IgD-negative memory B cell (primary cell): ENCODE measurements around the gene CX3CL1. TPM values are rescaled to one million over a fixed set of nuclear protein-coding genes. Genes with fewer than 3 reads are reported as not detected.
A peak's percentile ranks its signal among the peaks of the same experiment; 100 is the strongest.

ENCODE experiments used
- H3K27ac Mint-ChIP-seq, 3 donors: one replicate each; pipeline ENCODE4 v1.8.0; 2020 to 2022; ENCODE audit warnings: mild to moderate bottlenecking in 3 of 3, mixed read lengths in 3 of 3, moderate library complexity in 1 of 3
- H3K27me3 Mint-ChIP-seq: one replicate; pipeline ENCODE4 v1.8.0; 2021; ENCODE audit warnings: mixed read lengths
- H3K36me3 Mint-ChIP-seq: one replicate; pipeline ENCODE4 v1.8.0; 2020; ENCODE audit warnings: mild to moderate bottlenecking, mixed read lengths
- H3K4me1 Mint-ChIP-seq, 3 donors: one replicate each; pipeline ENCODE4 v1.8.0; 2020 to 2022; ENCODE audit warnings: mixed read lengths in 3 of 3, mild to moderate bottlenecking in 1 of 3
- H3K4me3 Mint-ChIP-seq, 4 donors: one replicate each; pipeline ENCODE4 v1.8.0; 2020 to 2022; ENCODE audit warnings: mild to moderate bottlenecking in 4 of 4, mixed read lengths in 4 of 4, moderate library complexity in 3 of 4
- H3K9me3 Mint-ChIP-seq, 3 donors: one replicate each; pipeline ENCODE4 v1.8.0; 2020 to 2021; ENCODE audit warnings: mixed read lengths in 3 of 3, mild to moderate bottlenecking in 1 of 3
- polyA plus RNA-seq: library from polyadenylated mRNA; unstranded; fragments of 300-500 nt; fragmentation: Illumina TruSeq; gene quantifications from one replicate; pipeline ENCODE4 v1.2.3, GENCODE V29; 2021

The CX3CL1 gene
- polyA plus RNA-seq, 1 donor from 2014 or later: not detected

DNA sequence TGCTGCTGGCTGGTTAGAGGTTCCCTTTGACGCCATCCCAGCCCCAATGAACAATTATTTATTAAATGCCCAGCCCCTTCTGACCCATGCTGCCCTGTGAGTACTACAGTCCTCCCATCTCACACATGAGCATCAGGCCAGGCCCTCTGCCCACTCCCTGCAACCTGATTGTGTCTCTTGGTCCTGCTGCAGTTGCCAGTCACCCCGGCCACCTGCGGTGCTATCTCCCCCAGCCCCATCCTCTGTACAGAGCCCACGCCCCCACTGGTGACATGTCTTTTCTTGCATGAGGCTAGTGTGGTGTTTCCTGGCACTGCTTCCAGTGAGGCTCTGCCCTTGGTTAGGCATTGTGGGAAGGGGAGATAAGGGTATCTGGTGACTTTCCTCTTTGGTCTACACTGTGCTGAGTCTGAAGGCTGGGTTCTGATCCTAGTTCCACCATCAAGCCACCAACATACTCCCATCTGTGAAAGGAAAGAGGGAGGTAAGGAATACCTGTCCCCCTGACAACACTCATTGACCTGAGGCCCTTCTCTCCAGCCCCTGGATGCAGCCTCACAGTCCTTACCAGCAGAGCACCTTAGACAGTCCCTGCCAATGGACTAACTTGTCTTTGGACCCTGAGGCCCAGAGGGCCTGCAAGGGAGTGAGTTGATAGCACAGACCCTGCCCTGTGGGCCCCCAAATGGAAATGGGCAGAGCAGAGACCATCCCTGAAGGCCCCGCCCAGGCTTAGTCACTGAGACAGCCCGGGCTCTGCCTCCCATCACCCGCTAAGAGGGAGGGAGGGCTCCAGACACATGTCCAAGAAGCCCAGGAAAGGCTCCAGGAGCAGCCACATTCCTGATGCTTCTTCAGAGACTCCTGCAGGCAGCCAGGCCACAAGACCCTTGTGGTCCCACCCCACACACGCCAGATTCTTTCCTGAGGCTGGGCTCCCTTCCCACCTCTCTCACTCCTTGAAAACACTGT is 11.3 kb downstream of the CX3CL1 start:
- H3K36me3 Mint-ChIP-seq: peaks cover 3% of the 10 kb centered on the region
- H3K4me3 Mint-ChIP-seq: peak overlapping the region in 2 of 4 donors; percentile 82 to 91
- H3K9me3 Mint-ChIP-seq: no peaks in the 10 kb centered on the region
- H3K27ac Mint-ChIP-seq: peak overlapping the region; percentile 19 to 96 (median 71)
- H3K4me1 Mint-ChIP-seq: peaks cover 40 to 52% (median 50%) of the 10 kb centered on the region in 3 donors
- H3K27me3 Mint-ChIP-seq: no peaks in the 10 kb centered on the region

GRCh38 chr16:57384248-57385070 is 12.2 kb downstream of the CX3CL1 start:
- H3K36me3 Mint-ChIP-seq: no peaks in the 10 kb centered on the region
- H3K27ac Mint-ChIP-seq: peak overlapping the region; percentile 19 to 96 (median 71)
- no peaks in the 10 kb centered on the region for H3K27me3 Mint-ChIP-seq
- H3K4me3 Mint-ChIP-seq: peak overlapping the region in 3 of 4 donors; percentile 30 to 91 (median 82)
- peaks cover 48 to 58% (median 50%) of the 10 kb centered on the region in 3 donors for H3K4me1 Mint-ChIP-seq
- H3K9me3 Mint-ChIP-seq: no peaks in the 10 kb centered on the region

GRCh38 chr16:57385083-57385482 is 12.8 kb downstream of the CX3CL1 start:
- no peaks in the 10 kb centered on the region for H3K27me3 Mint-ChIP-seq
- H3K9me3 Mint-ChIP-seq: no peaks in the 10 kb centered on the region
- peak overlapping the region in 2 of 3 donors; percentile 53 to 73 for H3K27ac Mint-ChIP-seq
- peak overlapping the region in 2 of 4 donors; percentile 5 to 72 for H3K4me3 Mint-ChIP-seq
- H3K36me3 Mint-ChIP-seq: no peaks in the 10 kb centered on the region
- H3K4me1 Mint-ChIP-seq: peaks cover 49 to 58% (median 50%) of the 10 kb centered on the region in 3 donors

GRCh38 chr16:57386381-57386951 is 14.2 kb downstream of the CX3CL1 start:
- Mint-ChIP-seq H3K27ac (peak overlapping the region in 1 of 3 donors; percentile 39), H3K4me1 (peaks cover 40 to 47% (median 43%) of the 10 kb centered on the region in 3 donors), H3K36me3 (no peaks in the 10 kb centered on the region), H3K9me3 (no peaks in the 10 kb centered on the region), H3K4me3 (peak overlapping the region in 2 of 4 donors; percentile 12 to 19), H3K27me3 (no peaks in the 10 kb centered on the region)

DNA sequence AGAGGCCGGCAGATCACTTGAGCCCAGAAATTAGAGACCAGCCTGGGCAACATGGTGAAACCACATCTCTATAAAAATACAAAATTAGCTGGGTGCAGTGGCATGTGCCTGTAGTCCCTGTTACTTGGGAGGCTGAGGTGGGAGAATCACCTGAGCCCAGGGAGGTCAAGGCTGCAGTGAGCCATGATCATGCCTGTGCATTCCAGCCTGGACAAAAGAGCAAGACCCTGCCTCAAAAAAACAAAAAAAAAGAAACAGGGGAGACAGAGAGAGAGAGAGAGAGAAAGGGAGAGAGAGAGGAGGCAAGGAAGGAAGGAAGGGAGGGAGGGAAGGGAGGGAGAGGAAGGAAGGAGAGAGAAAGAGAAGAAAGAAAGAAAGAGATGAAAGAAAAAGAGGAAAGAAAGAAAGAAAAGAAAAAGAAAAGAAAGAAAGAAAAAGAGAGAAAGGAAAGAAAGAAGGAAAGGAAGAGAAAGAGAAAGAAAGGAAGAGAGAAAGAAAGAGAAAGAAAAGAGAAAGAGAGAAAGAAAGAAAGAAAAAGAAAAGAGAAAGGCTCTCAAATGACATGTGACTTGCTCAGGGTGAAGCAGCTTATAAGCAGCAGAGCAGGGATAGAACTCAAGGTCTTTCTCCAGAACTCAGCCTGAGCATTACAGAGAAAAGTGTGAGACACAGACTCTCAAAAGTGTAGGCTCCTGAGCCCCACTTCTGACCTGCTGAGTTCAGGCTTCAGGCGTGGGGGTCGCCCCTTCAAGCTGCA is 15.5 kb downstream of the CX3CL1 start:
- Mint-ChIP-seq H3K27ac (peak overlapping the region in 1 of 3 donors; percentile 92), H3K9me3 (no peaks in the 10 kb centered on the region), H3K4me3 (no peak overlapping the region), H3K27me3 (no peaks in the 10 kb centered on the region), H3K36me3 (no peaks in the 10 kb centered on the region), H3K4me1 (peaks cover 35 to 41% (median 41%) of the 10 kb centered on the region in 3 donors)

- no peaks in the 10 kb centered on the region for H3K9me3 Mint-ChIP-seq
- no peaks in the 10 kb centered on the region for H3K27me3 Mint-ChIP-seq
- peak overlapping the region in 1 of 3 donors; percentile 92 for H3K27ac Mint-ChIP-seq
- no peak overlapping the region for H3K4me3 Mint-ChIP-seq
- H3K4me1 Mint-ChIP-seq: peaks cover 30 to 41% (median 39%) of the 10 kb centered on the region in 3 donors
- no peaks in the 10 kb centered on the region for H3K36me3 Mint-ChIP-seq
Observed at GRCh38 chr16:57388359-57389086, 16.2 kb downstream of the CX3CL1 start.

DNA sequence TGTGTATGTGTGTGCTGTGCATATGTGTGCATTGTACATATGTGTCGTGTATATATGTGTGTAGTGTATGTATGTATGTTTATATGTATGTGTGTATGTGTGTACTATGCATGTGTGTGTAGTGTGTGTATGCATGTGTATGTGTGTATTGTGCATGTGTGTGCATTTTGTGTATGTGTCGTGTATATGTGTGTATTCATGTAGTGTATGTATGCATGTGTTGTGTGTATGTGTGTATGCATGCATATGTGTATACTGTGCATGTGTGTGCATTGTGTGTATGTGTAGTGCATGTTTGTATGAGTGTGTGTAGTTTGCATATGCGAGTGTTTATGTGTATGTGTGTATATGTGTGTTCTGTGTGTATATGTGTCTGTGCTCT is 16.8 kb downstream of the CX3CL1 start:
- H3K9me3 Mint-ChIP-seq: no peaks in the 10 kb centered on the region
- H3K4me1 Mint-ChIP-seq: peaks cover 25 to 36% (median 33%) of the 10 kb centered on the region in 3 donors
- H3K36me3 Mint-ChIP-seq: no peaks in the 10 kb centered on the region
- no peaks in the 10 kb centered on the region for H3K27me3 Mint-ChIP-seq
- no peak overlapping the region for H3K27ac Mint-ChIP-seq
- no peak overlapping the region for H3K4me3 Mint-ChIP-seq

DNA sequence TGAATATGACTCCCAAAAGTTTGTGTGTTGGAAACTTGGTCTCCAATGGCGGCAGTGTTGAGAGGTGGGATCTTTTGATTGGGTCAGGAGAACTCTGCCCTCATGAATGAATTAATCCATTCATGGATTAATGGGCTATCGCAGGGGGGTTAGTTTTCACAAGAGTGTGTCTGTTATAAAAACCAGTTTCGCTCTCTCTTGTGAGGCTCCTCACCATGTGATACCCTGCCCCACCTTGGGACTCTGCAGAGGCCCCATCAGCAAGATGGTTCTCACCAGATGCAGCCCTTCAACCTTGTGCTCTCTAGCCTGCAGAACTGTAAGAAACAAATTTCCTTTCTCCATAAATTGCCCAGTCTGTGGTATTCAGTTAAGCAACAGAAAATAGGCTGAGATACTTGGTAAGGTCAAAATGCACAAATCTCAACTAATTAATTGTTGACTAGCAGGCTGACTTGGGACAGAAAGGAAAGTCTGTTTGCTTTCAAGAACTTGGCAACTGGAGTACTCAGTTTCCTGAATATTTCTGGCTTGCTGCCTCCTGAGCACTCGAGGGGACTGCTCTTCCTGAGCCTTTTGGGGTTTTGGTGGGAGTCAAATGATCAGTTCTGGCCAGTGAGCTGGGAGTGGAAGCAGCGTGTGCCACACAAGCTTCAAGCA is 18.5 kb downstream of the CX3CL1 start:
- Mint-ChIP-seq H3K27me3 (no peaks in the 10 kb centered on the region), H3K36me3 (no peaks in the 10 kb centered on the region), H3K9me3 (no peaks in the 10 kb centered on the region), H3K27ac (no peak overlapping the region), H3K4me1 (peaks cover 9 to 22% (median 22%) of the 10 kb centered on the region in 3 donors), H3K4me3 (no peak overlapping the region)

DNA sequence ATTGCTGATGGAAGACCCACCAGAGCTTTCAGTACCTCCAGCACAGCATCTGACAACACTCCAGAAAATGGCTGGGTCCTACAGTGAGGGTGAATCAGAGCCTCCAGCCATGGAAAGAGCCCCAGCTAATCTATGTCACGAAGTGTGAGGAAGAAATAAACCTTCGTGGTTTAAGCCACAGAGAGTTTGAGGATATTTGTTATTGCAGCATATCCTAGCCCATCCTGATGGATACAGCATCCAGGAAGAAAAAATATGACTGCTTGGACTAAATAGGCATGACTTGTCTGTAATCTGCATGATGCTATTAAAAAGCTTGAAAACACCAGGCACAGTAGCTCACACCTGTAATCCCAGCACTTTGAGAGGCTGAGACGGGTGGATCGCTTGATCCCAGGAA is 19.0 kb downstream of the CX3CL1 start:
- no peak overlapping the region for H3K27ac Mint-ChIP-seq
- H3K4me3 Mint-ChIP-seq: no peak overlapping the region
- H3K4me1 Mint-ChIP-seq: peaks cover 7 to 20% (median 19%) of the 10 kb centered on the region in 3 donors
- no peaks in the 10 kb centered on the region for H3K9me3 Mint-ChIP-seq
- H3K27me3 Mint-ChIP-seq: no peaks in the 10 kb centered on the region
- no peaks in the 10 kb centered on the region for H3K36me3 Mint-ChIP-seq

DNA sequence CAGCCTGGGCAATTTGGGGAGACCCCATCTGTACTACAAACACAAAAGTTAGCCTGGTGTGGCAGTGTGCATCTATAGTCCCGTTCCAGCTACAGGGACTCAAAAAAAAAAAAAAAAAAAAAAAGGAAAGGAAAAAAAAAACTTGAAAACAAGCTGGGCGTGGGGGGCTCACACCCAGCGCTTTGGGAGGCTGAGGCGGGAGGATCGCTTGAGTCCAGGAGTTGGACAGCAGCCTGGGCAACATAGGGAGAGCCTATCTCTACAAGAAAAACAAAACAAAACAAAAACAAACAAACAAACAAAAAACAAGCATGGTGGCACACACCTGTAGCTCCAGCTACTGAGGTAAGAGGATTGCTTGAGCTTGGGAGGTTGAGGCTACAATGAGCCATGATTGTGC is 19.4 kb downstream of the CX3CL1 start:
- Mint-ChIP-seq H3K9me3 (no peaks in the 10 kb centered on the region), H3K36me3 (no peaks in the 10 kb centered on the region), H3K4me1 (peaks cover 3 to 17% (median 16%) of the 10 kb centered on the region in 3 donors), H3K4me3 (no peak overlapping the region), H3K27me3 (no peaks in the 10 kb centered on the region), H3K27ac (no peak overlapping the region)

GRCh38 chr16:57392694-57393093 is 20.4 kb downstream of the CX3CL1 start:
- H3K27ac Mint-ChIP-seq: no peak overlapping the region
- H3K36me3 Mint-ChIP-seq: no peaks in the 10 kb centered on the region
- H3K4me1 Mint-ChIP-seq: peaks cover 0 to 15% (median 12%) of the 10 kb centered on the region in 3 donors
- H3K9me3 Mint-ChIP-seq: no peaks in the 10 kb centered on the region
- no peaks in the 10 kb centered on the region for H3K27me3 Mint-ChIP-seq
- H3K4me3 Mint-ChIP-seq: no peak overlapping the region

DNA sequence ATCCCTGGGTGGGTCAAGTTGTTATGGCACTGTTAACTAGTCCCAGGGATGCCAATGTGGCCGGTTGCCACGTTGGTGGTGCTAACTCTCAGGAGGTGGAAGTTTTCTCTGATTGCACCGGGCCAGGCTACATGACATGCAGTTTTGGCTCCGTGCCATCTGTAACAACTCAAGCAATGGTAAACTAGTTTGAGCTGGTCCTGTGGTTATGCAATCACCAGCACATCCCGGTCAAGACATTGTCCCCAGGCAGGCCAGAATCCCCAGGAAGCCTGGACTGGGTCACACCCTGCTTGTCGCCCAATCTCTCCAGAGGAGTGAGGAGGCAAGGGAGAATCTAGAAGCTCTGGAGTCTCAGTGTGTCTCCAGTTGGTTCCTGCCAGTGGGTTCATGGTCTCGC is 22.2 kb downstream of the CX3CL1 start:
- Mint-ChIP-seq H3K9me3 (no peaks in the 10 kb centered on the region), H3K4me3 (no peak overlapping the region), H3K36me3 (no peaks in the 10 kb centered on the region), H3K27ac (no peak overlapping the region), H3K27me3 (no peaks in the 10 kb centered on the region), H3K4me1 (peaks cover 0 to 3% (median 0%) of the 10 kb centered on the region in 3 donors)

DNA sequence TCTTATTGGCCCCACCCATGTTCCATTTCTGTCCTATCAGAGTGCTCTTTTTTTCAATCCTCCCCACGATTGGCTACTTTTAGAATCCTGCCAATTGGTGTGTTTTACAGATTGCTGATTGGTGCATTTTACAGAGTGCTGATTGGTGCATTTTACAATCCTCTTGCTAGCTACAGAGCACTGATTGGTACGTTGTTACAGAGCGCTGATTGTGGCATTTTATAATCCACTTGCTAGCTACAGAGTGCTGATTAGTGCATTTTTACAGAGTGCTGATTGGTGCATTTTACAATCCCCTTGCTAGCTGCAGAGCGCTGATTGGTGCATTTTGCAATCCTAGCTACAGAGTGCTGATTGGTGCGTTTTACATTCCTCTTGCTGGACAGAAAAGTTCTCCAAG is 22.7 kb downstream of the CX3CL1 start:
- Mint-ChIP-seq H3K27ac (no peak overlapping the region), H3K4me1 (peaks cover 0 to 6% (median 3%) of the 10 kb centered on the region in 3 donors), H3K36me3 (no peaks in the 10 kb centered on the region), H3K27me3 (no peaks in the 10 kb centered on the region), H3K4me3 (no peak overlapping the region), H3K9me3 (no peaks in the 10 kb centered on the region)
